Measurements from ENCODE around the gene FRMD4B.

The FRMD4B gene

DNA sequence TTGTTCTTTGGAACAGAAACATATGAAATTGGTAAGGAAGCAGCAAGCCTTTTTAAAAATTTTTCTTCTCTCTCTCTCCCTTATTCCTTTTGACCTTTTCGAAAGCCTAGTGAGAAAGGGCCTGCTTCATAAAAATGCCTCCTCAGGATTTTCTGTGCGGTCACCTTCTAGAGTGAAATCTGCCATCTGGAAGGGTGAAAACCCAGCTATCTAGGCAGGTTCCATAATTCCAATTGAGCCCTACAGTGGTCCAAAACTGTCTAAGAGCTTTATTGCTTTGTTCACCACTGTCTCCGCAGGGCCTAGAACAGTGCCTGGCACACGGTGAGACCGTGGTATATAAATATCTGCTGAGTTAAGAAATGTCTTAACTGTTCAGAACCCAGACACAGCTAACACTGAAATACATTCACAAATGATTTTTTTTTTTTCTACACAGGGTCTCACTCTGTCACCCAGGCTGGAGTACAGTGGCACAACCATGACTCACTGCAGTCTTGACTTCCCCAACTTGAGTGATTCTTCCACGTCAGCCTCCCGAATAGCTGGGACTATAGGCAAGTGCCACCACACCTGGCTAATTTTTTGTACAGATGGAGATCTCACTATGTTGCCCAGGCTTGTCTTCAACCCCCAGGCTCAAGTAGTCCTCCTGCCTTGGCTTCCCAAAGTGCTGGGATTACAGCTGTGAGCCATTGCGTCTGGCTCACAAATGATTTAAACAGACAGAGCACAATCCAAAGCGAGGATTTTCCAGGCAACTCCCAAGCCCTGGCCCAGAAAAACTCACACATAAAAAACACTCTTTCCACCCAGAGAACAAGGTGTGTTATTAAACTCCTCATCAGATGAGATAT is 64.4 kb downstream of the FRMD4B start:
- DNase-seq, result no peak

GRCh38 chr3:69320871-69321271 is 65.0 kb downstream of the FRMD4B start:
- DNase-seq, result no peak

DNA sequence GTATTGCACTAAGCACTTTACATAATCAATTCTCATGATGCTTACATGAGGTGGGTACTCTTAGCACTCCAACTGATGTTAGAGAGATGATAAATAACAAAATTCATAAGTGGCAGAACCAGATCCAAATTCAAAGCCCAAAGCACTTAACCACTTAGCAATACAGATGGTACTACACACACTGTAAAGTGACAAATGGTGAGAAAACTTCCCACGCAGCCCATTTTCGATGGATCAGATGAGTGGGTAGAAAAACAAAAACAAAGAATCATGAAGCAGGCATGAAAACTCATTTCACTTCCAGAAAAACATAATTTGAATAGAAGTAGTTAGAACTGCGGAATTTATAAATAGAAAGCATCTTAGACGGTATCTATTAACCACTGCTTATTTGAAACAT is 66.2 kb downstream of the FRMD4B start:
- no peak for DNase-seq

- no peak for DNase-seq
These were observed 67.5 kb downstream of the FRMD4B start for GRCh38 chr3:69318410-69318809.

DNA sequence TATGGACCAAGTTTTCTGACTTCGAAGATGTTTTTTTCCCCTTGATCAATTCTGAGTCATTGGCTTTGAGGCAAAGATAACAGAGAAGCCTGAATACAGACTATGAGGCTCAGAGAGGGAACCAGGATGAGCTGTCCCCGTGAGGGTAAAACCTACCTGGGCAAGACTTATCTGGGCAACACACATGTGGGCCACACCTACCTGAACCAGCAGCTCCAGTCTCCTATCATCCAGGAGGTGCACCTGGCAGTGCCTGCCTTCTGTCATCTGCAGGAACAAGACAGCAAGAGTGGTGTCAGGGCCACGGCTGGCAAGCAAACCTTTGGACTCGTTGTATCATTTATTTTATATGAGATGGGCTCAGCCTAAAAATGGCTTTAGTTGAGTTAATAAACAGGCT is 72.6 kb downstream of the FRMD4B start:
- no peak for DNase-seq

- DNase-seq, result no peak
These were observed 76.1 kb downstream of the FRMD4B start for GRCh38 chr3:69309814-69310213.

- DNase-seq, result no peak
These were observed 79.4 kb downstream of the FRMD4B start for GRCh38 chr3:69306239-69307185.

GRCh38 chr3:69305011-69305410 is 80.9 kb downstream of the FRMD4B start:
- DNase-seq, result no peak

DNA sequence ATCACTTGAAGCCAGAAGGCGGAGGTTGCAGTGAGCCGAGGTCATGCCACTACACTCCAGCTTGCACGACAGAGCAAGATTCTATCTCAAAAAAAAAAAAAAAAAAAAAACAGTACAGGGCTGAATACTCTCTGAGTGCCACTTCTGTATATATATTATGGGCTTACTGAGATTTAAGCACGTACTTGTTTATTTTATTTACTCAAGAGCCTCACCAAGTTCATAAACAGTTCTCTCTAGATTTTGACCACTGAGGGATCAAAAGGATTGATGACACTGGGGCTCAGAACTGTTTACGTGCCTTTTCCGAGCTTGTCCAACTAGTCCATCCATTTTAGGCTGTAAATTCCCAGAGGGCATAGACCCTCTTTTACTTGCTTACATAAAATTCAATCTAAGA is 81.5 kb downstream of the FRMD4B start:
- no peak for DNase-seq

- DNase-seq, result no peak
These were observed 85.6 kb downstream of the FRMD4B start for GRCh38 chr3:69300296-69300695.

DNA sequence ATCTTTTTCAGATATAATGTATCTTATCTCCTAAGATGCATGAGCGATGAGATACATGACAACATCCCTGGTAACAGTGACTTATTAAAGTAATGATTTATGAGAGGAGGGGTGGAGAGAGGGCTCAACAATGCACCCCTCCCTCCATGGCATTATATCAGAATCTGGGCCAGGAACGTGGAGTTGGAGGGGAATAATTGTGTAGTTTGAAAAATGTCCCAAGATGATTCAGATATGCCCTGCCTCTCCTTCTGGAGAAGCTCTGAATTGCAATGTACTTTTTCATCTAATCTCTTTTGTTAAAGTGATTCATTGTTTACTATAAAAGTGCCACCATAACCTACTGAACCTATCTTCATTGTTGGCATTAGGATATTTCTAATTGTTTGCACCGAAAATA is 86.5 kb downstream of the FRMD4B start:
- DNase-seq, result no peak

GRCh38 chr3:69297501-69297900 is 88.4 kb downstream of the FRMD4B start:
- DNase-seq, result no peak

GRCh38 chr3:69296995-69297394 is 88.9 kb downstream of the FRMD4B start:
- no peak for DNase-seq

GRCh38 chr3:69294014-69294766 is 91.7 kb downstream of the FRMD4B start:
- no peak for DNase-seq

DNA sequence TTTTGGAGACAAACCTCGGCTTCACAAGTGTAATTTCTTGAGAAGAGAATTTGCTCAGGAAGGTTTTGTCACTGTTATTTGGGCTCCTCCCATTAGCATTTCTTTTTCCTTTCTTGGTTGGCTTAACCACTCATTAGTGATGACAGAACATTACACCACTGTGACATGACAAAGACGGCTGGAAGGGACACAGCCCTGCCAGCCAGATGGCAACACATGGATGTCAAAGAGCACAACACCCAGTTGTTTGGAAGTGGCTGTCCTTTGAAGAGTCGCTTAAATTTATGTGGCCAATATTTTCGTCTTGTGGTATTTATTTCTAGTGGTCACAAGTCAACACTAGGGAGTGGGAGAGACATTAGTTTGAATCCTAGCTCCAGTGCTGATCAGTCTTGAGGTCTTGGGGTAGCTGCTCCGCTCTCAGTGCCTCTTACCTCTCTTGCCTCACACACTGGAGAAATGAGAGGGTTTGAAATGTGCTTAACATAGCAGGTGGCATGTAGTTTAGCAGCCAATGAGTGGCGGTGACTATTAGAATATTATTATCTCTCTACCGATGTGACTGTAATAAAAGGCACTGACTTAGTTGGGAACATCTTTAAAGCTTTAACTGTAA is 92.8 kb downstream of the FRMD4B start:
- DNase-seq, result no peak

GRCh38 chr3:69292185-69292584 is 93.7 kb downstream of the FRMD4B start:
- no peak for DNase-seq

GRCh38 chr3:69290430-69290829 is 95.5 kb downstream of the FRMD4B start:
- DNase-seq, result no peak

DNA sequence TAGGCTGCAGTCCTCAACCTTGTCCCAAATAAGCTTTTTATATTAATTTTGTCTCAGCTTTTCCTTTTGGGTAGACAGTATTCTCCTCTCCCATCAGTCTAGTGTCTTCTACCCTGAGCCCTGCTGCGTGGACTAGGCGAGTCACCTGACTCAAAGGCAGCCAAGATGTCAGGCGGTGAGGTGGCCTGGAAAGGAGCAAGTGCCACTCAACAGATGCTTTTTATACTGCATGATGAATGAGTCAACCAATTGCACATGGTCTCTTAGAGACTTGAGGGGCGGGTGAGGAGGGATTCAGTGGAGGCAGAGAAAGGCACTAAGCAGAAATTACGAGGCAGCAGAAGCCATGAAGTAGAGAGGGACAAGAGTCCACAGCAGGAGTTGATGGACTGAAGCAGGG is 95.9 kb downstream of the FRMD4B start:
- no peak for DNase-seq

DNA sequence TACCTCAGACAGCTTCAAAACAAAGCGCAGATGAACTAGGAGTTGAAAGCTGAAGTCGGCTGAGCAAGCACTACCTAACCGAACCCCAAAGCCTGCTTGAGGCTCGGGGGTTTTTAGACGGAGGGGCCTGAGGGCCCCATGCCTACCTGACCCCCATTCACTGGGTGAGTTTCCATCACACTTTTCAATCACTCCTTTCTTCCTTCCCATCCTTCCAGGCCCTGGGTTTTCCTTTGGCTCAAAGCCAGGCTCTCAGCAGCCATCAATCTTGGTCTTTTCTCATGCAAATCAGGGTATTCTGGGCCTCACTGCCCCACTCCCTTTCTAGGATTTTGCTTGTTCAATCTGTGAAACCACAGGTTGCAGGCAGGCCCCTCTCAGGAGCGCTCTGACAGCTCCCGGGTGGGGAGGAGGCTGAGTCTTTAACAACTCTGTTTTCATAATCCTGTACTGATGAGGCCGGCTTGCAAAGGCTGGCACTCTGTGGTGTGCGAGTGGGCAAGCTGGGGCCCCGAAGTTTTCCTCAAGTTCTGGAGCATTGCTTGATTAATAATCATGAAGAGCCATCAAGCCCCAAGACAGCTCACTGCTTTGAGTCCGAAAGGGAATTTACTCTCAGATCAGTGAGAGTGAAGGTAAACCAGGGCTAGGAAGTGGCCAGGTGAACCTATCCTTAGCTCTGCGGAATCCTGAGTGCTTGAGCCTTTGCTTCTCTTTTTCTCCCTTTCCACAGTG is 97.6 kb downstream of the FRMD4B start:
- DNase-seq, result no peak

- DNase-seq, result no peak
These were observed 101.8 kb downstream of the FRMD4B start for GRCh38 chr3:69283913-69284611.

- DNase-seq, result no peak
These were observed 102.4 kb downstream of the FRMD4B start for GRCh38 chr3:69283496-69283895.

Measured in 8988T (cell line).